Hematopoietic multipotent progenitor cell treated with erythropoietin and hydrocortisone succinate and interleukin-3 and kit ligand, for 8 days (in vitro differentiated cells): ENCODE data around the gene CACNA2D3.

Source experiments
- DNase-seq: peaks from one replicate; pipeline ENCODE4 v3.0.0-alpha.2; 2015

CACNA2D3 gene

DNA sequence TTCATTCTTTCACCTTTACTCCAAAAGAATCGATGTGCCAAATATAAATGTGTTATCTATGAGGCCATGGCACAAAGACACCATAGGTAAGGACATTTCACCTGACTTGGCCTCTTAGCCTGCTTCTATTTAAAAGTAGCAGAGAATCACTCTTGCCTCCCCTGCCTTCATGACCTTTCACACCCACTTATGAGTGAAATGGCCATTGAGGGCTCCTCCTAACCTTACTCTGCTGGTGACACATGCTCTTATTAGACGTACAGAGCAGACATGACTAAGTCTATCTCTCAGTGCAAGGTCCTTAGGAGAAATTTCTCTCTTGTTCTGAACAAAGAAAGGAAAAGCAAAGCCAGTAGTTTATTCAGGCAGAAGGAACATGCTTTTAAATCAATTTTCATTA is 654.8 kb downstream of the CACNA2D3 start:
- DNase-seq, result no peak

GRCh38 chr3:54780336-54780735 is 658.0 kb downstream of the CACNA2D3 start:
- no peak for DNase-seq

- no peak for DNase-seq
Observed at GRCh38 chr3:54781728-54782127, 659.4 kb downstream of the CACNA2D3 start.

GRCh38 chr3:54783611-54784010 is 661.3 kb downstream of the CACNA2D3 start:
- DNase-seq, result no peak

DNA sequence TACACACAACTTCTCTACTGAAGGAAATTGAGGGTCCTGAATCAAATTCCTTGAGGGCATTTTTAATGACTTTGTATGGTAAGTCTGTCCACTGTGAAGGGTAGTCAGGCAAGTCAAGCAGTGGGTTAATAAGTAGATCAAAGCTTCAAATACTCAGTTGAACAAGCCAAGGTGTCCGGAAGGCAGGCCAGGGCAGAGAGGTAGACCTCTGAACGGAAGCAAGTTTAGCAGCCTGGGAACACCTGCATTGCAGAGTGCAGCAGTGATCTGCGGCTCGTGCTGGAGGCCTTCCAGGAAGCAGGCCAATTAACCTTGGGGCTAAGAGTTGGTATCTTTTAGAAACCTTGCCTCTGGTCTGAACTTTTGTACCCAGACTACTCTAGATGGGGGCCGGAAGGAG is 661.7 kb downstream of the CACNA2D3 start:
- no peak for DNase-seq

DNA sequence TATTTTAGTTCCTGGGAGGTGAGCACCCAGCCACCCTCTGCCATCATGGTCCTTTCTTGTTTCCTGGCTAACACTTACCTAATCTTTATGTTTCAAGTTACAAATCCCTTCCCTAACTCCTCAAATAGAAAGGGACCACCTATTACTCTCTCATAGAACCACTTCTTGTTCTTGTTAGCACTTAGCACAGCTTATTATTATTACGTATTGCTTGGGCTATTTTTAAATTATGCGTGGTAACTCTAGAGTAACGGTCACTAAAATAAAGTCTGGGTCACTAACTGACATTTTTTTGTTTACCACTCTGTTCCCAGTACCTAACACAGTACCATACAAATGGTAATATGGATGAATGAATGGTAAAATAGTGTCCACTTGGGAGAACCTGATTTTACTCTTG is 663.6 kb downstream of the CACNA2D3 start:
- DNase-seq, result no peak

- no peak for DNase-seq
Observed at GRCh38 chr3:54790051-54790450, 667.7 kb downstream of the CACNA2D3 start.

DNA sequence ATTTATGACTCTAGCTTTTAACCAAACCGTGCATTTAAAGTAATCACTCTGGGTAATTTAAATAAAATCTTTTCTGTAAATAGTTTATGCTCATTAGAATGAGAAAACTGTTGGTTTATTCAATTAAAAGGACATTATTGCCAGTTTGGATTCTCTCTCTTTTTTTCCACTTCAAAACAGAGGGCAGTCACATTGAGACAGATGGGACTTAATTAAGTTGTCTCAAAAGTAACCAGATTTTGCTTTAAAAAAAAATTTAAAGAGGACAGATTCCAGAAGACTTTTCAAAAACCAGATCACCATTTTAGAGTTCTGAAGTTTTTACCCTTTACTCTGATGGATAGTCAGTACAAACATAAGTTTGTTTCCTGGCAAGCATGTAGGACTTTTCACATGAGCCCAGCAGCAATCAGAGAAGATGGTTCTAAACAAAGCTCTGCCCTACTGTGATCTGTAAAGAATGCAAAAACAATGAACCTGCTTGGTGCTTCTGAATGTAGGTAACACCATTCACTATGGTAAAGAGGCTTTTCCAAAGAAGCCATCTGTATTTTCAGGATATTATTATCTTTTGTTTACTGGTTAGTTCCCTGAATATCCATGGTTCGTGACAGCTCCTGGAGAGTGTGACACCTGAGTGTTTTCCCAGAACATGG is 669.3 kb downstream of the CACNA2D3 start:
- DNase-seq, result no peak

DNA sequence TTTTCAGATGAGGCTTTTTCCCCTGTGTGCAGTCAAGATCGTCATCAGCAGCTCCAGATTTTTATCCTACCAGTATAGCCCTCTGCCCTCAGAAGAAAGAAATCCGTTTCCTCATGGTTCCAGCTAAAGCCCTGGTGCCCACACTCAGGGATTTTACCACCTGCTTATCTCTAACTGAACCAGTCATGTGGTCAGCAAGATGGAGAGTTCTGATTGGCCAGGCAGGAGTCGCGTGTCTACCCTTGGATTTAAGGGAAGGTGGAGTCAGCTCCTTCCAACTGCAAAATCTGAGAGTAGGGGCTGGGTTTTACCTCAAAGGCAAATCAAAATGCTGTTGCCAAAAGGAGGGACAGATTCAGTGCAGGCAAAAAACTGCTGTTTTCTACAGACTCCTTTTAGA is 670.2 kb downstream of the CACNA2D3 start:
- DNase-seq, result no peak

DNA sequence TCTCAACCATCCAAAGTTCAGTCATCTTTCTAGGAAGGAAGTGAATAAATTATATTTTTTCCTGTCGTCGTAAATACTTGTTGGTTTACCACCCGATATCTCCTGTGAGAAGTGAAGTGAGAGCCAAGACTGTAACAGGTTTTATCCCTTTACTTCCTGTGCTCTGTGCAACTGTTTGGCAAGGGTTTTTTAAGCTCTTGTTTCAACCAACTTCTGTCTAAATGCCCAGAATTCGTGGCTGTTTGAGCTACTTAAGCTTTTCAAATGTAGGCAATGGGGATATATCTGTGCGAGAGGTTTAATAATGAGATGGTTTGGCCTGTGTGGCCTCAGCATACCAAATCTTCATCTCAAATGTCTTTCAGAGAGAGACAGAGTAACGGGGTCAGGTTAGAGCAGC is 670.8 kb downstream of the CACNA2D3 start:
- DNase-seq, result no peak

- DNase-seq, result no peak
Observed at GRCh38 chr3:54797111-54797510, 674.8 kb downstream of the CACNA2D3 start.

DNA sequence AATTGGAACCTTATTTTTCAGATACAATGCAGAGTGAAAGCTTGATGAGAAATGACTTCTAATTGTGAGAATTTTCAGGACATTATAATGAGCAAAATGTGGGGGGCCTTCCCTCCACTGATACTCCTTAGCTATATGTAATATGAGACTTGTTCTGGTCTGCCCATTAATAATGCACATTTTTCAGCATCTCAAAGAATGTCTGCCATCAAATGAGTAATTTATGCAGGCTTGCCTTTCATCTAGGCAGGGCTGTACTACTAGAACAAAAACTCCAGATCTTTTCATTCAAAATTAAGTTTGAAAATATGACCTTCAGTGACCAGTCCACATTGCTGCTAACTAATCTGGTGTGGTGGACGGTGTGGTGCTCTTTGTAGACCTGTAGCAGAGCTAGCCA is 678.1 kb downstream of the CACNA2D3 start:
- DNase-seq, result no peak

- no peak for DNase-seq
Observed at GRCh38 chr3:54801977-54802376, 679.6 kb downstream of the CACNA2D3 start.

DNA sequence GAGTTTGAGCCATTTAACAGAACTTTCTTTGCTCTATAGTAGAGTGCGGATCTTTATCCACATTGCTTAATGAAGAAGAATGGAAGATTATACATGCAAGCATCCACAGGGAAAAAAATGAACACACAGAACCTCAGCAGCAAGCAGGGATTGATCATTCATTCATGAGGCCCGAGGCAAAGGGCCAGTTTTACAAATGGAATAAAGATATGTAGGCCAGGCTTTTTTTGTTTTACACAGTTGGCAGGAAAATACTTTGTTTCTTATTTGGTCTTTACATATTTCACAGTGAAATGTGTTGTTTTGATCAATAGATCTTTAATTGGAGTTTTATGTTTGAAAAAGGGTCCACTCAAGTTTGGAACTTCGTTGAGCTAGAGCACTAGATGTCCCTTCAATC is 688.0 kb downstream of the CACNA2D3 start:
- no peak for DNase-seq

DNA sequence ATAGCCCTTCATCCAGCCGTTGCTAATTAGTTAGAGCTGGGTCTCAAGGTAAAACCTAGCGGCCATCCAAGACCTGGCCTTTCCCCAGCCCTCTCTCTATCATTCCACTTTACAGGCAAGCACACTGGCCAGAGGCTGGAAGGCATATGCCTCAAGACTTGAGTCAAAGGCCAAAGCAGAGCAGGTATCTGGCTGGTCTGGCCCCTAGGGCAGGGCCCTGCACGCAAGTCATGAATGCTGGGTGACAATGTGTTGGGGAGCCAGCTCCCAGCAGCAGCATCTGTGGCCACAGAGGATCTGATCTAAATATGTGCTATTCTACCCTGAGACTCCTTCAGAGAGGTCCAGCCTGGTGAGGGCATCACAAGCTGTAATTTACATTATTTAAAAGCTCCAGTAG is 691.9 kb downstream of the CACNA2D3 start:
- DNase-seq, result no peak

- DNase-seq, result no peak
Observed at GRCh38 chr3:54817628-54818027, 695.3 kb downstream of the CACNA2D3 start.

- no peak for DNase-seq
Observed at GRCh38 chr3:54818486-54818885, 696.1 kb downstream of the CACNA2D3 start.

DNA sequence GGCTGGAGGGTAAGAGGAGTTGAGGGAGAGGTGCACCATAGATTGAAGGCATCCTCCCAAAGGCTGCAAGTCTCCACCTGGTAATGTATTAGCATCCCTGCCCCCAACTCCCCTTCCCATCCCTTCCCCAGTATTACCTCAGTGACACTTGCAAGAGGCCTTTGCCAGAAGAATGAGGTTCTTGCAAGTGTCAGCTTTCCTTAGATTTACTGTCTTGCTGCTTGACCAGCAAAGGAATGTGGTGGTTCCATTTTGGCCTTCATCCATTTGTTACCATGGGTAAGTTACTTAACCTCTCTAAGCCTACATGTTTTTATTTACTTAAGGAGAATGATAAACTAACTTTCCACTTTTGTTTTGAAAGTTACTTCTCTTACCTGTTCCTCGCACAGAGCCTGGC is 696.6 kb downstream of the CACNA2D3 start:
- DNase-seq, result no peak

DNA sequence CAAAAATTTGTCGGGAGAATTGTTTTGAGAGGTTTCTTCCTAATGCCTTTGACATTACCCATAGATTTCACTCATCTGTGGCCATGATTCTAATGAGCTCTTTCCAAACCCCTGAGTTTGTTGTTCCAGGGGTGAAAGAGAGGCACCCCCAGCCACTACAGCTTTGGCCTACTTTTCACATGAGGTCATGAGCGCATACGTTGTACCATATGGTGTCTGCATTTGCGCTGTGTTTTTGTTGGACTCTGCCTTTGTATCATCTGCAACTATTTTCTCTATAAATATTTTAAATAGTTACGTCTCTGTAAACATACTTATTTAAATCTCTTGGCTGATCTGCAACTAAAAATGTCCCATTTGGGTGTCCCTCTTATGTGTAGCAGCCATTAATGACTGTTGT is 697.6 kb downstream of the CACNA2D3 start:
- DNase-seq, result no peak

GRCh38 chr3:54822206-54822605 is 699.9 kb downstream of the CACNA2D3 start:
- DNase-seq, result no peak

DNA sequence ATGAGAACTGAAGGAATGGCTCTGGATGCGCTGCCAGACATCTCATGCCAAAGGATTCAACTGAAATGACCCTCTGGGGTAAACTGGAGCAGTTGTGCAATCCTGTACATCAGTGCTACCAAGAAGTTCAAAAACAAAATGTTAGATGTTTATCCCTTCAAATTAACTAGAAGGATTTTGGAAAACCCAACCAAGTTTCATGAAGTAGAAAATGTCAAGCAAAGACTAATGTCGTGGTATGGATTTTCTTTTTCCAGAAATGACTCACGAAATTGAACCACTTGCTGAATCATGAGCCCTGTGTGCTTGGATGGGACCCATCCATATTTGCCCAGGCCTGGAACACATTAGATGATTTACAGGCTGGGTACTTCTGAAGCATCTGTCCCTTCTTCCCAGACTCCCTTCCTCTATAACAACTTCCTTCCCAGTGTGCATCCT is 703.9 kb downstream of the CACNA2D3 start:
- no peak for DNase-seq

DNA sequence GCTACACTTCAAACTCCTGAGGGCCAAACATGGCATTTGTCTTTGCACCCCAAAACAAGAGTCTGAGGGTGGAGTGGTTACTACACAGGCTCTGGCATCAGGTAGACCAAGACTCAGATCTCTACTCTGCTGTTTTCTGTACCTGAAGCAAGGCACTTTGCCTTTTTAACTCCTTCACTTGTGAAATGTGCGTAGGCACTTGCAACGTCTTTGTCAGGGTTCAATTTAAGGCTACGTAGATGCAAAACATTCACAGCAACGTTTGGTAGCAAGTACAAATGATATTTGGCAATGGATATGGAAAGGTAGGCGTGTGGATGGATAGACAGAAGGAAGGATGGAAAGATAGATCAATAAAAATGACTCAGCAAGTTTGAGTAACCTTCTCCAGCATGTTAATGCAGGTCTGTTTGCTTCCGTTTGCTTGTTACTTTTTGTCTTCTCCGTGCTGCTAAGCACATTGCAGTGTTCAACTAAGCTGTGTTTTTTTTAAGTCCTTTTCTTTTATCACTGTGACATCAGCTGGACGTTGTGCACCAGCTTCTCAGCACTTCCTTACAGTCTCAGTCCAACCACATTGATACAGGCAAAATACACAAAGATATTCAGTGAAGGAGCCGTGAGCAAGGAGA is 704.8 kb downstream of the CACNA2D3 start:
- no peak for DNase-seq

- DNase-seq, result no peak
Observed at GRCh38 chr3:54827776-54828175, 705.4 kb downstream of the CACNA2D3 start.

- peak; percentile 56 for DNase-seq
Observed at GRCh38 chr3:54830658-54831057, 708.3 kb downstream of the CACNA2D3 start.

GRCh38 chr3:54831112-54831511 is 708.8 kb downstream of the CACNA2D3 start:
- no peak for DNase-seq
